ENCODE data around the gene TRAP1. TPM values are rescaled to one million over a fixed set of nuclear protein-coding genes. Genes with fewer than 3 reads are reported as not detected.

The TRAP1 gene
- total RNA-seq = 62.3 and 70.8 TPM in 2 replicates
- 79.8 and 80.5 TPM in 2 replicates for polyA plus RNA-seq

DNA sequence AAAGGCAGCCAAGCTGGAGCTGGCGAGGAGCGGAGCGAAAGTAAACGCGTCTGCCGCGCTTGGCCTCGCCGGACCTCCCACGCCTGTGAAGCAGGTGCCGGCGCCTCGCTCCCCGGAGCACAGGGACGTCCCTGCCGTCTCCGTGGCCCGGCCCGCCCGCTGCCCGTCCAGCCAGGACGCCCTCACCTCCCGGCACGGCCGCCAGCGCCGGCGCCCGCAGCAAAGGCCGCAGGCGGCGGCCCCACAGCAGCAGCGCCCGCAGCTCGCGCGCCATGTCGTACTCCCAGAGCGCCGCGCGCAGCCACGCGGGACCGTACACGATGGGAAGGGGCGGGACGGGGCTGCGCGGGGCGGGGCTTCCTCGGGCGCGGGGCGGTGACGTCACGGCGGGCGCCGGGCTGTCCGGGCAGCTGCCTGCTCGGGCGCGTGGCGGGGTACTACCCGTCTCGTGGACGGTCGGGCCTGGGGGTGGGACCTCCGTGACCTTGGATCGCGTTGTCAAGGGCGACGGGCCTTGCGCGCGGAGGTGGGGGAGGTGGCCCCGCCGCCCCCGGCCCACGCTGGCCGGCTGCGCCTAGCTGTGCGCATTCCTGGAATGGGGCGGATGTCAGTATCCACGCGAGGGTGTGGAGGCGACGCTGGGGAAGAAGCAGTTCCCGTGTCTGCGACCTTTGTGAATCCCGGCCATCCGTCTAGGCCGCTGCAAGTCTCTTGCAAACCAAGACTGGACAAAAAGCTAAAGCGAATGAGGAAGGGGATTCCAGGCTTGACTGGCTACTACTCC, at the start of gene TRAP1:
Gene TRAP1 (minus strand): TSS at position 290 of the 784 bp plus-strand sequence. CDS start 16 bp downstream, at position 274.
- no peaks in the 10 kb centered on the region for H4K20me1 ChIP-seq (ENCODE audit: insufficient read depth, poor library complexity, severe bottlenecking)
- H3K9me3 ChIP-seq (ENCODE audit: low read depth) = no peaks in the 10 kb centered on the region
- peaks cover 45% of the 10 kb centered on the region for H3K79me2 ChIP-seq
- no peaks in the 10 kb centered on the region for H3K36me3 ChIP-seq (replicated peaks; ENCODE audit: insufficient read depth, low read depth)
- peak within 1 kb of the TSS; percentile 98 for H3K4me2 ChIP-seq
- WGBS (ENCODE audit: low lambda C conversion rate, missing lambda C conversion rate) = 2% methylated on average over 48 of the region's 95 CpGs
- no peaks in the 10 kb centered on the region for H3K9me2 ChIP-seq (replicated peaks; ENCODE audit: insufficient read depth)
- peak within 1 kb of the TSS; percentile 93 for H3K27ac ChIP-seq
- peak within 1 kb of the TSS; percentile 97 for H2AFZ ChIP-seq
- TF ChIP-seq EZH2 (IDR thresholded peaks at IDR 0.05; ENCODE audit: borderline replicate concordance) = no peak
- TF ChIP-seq, protein P1, sequence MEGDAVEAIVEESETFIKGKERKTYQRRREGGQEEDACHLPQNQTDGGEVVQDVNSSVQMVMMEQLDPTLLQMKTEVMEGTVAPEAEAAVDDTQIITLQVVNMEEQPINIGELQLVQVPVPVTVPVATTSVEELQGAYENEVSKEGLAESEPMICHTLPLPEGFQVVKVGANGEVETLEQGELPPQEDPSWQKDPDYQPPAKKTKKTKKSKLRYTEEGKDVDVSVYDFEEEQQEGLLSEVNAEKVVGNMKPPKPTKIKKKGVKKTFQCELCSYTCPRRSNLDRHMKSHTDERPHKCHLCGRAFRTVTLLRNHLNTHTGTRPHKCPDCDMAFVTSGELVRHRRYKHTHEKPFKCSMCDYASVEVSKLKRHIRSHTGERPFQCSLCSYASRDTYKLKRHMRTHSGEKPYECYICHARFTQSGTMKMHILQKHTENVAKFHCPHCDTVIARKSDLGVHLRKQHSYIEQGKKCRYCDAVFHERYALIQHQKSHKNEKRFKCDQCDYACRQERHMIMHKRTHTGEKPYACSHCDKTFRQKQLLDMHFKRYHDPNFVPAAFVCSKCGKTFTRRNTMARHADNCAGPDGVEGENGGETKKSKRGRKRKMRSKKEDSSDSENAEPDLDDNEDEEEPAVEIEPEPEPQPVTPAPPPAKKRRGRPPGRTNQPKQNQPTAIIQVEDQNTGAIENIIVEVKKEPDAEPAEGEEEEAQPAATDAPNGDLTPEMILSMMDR (IDR thresholded peaks at IDR 0.05; ENCODE audit: poor library complexity) = no peak
- no peak for TF ChIP-seq EZH2phosphoT487 (IDR thresholded peaks at IDR 0.05; ENCODE audit: low read depth, severe bottlenecking, unreplicated experiment)
- peak; percentile 96 for DNase-seq (ENCODE audit: low spot score)
- peaks cover 16% of the 10 kb centered on the region for H3K4me1 ChIP-seq (ENCODE audit: insufficient read depth)
- H3K4me3 ChIP-seq = peak within 1 kb of the TSS; percentile 96
- H3K27me3 ChIP-seq = no peaks in the 10 kb centered on the region

DNA sequence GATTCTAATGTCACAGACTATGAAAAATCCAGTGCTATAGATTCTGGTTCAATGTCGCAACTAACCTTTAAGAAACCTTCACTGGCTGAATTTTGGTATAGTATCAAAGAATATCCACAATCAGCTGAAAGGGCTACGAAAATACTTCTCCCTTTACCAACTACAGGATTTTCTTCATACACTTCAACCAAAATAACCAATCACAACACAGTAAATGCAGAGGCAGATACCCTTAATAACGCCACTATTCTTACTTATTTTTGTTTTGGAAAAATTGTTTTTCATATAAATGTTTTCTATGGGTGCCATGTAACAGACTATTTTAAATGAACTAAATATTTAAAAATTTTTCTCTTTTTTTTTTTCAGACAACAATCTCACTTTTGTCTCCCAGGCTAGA, 48.9 kb upstream of the TRAP1 start:
- Histone ChIP-seq H3K4me2 (no peak overlapping the region), H3K27me3 (no peaks in the 10 kb centered on the region), H3K9me3 (ENCODE audit: low read depth) (no peaks in the 10 kb centered on the region), H3K4me3 (no peak overlapping the region), H3K4me1 (ENCODE audit: insufficient read depth) (no peaks in the 10 kb centered on the region), H4K20me1 (ENCODE audit: insufficient read depth, poor library complexity, severe bottlenecking) (peaks cover 37% of the 10 kb centered on the region), H3K79me2 (peaks cover 62% of the 10 kb centered on the region), H3K36me3 (replicated peaks; ENCODE audit: insufficient read depth, low read depth) (peaks cover 4% of the 10 kb centered on the region), H3K27ac (no peak overlapping the region), H2AFZ (no peak overlapping the region), H3K9me2 (replicated peaks; ENCODE audit: insufficient read depth) (no peaks in the 10 kb centered on the region)
- WGBS (ENCODE audit: low lambda C conversion rate, missing lambda C conversion rate) = 83% methylated on average over 3 of the region's 3 CpGs
- DNase-seq (ENCODE audit: low spot score) = no peak
- TF ChIP-seq EZH2 (IDR thresholded peaks at IDR 0.05; ENCODE audit: borderline replicate concordance) = no peak
- TF ChIP-seq, protein P1 (IDR thresholded peaks at IDR 0.05; ENCODE audit: poor library complexity) = no peak
- no peak for TF ChIP-seq EZH2phosphoT487 (IDR thresholded peaks at IDR 0.05; ENCODE audit: low read depth, severe bottlenecking, unreplicated experiment)

DNA sequence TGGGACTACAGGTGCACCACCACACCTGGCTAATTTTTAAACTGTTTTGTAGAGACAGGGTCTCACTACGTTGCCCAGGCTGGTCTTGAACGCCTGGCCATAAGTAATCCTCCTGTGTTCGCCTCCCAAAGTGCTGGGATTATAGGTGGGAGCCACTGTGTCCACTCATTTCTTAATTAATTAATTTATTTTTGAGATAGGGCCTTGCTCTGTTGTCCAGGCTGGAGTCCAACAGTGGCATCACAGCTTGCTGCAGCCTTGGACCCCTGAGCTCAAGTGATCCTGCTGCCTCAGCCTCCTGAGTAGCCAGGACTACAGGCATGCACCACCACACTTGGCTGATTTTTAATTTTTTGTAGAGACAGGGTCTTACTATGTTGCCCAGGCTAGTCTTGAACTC, 47.1 kb upstream of the TRAP1 start:
- TF ChIP-seq EZH2phosphoT487 (IDR thresholded peaks at IDR 0.05; ENCODE audit: low read depth, severe bottlenecking, unreplicated experiment) (no peak), EZH2 (IDR thresholded peaks at IDR 0.05; ENCODE audit: borderline replicate concordance) (no peak)
- TF ChIP-seq, protein P1 (IDR thresholded peaks at IDR 0.05; ENCODE audit: poor library complexity) = no peak
- H3K4me2 ChIP-seq = no peak overlapping the region
- no peaks in the 10 kb centered on the region for H3K4me1 ChIP-seq (ENCODE audit: insufficient read depth)
- peaks cover 43% of the 10 kb centered on the region for H4K20me1 ChIP-seq (ENCODE audit: insufficient read depth, poor library complexity, severe bottlenecking)
- H3K79me2 ChIP-seq = peaks cover 73% of the 10 kb centered on the region
- 100% methylated on average over 3 of the region's 3 CpGs for WGBS (ENCODE audit: low lambda C conversion rate, missing lambda C conversion rate)
- no peak overlapping the region for H3K4me3 ChIP-seq
- H3K9me3 ChIP-seq (ENCODE audit: low read depth) = no peaks in the 10 kb centered on the region
- no peak for DNase-seq (ENCODE audit: low spot score)
- no peaks in the 10 kb centered on the region for H3K9me2 ChIP-seq (replicated peaks; ENCODE audit: insufficient read depth)
- no peak overlapping the region for H2AFZ ChIP-seq
- peaks cover 4% of the 10 kb centered on the region for H3K36me3 ChIP-seq (replicated peaks; ENCODE audit: insufficient read depth, low read depth)
- no peaks in the 10 kb centered on the region for H3K27me3 ChIP-seq
- H3K27ac ChIP-seq = no peak overlapping the region

Data from hepatocyte (in vitro differentiated cells).